ENCODE results near the gene AOC3. TPM values are rescaled to one million over a fixed set of nuclear protein-coding genes. Genes with fewer than 3 reads are reported as not detected.

AOC3 gene
- 100 to 1,000 TPM; 116 to 203 (median 162) TPM for polyA plus RNA-seq (ENCODE audit: insufficient read depth in 1 of 5, insufficient read length in 5 of 5, low replicate concordance in 1 of 5)
- long read RNA-seq, donor 1, full-length matches to known transcripts = 55 of 78 reads
- long read RNA-seq, donor 1, partial matches to known transcripts = 23 of 78 reads
- long read RNA-seq, donor 1, other reads (novel, unspliced or antisense) = 0 of 78 reads
- long read RNA-seq, donor 2, full-length matches to known transcripts = 13 of 13 reads
- long read RNA-seq, donor 2, partial matches to known transcripts = 0 of 13 reads
- long read RNA-seq, donor 2, other reads (novel, unspliced or antisense) = 0 of 13 reads
- long read RNA-seq, donor 3, full-length matches to known transcripts = 29 of 59 reads
- long read RNA-seq, donor 3, partial matches to known transcripts = 30 of 59 reads
- long read RNA-seq, donor 3, other reads (novel, unspliced or antisense) = 0 of 59 reads
- long read RNA-seq, donor 4, full-length matches to known transcripts = 29 of 34 reads
- long read RNA-seq, donor 4, partial matches to known transcripts = 5 of 34 reads
- long read RNA-seq, donor 4, other reads (novel, unspliced or antisense) = 0 of 34 reads
- long read RNA-seq, donor 5, full-length matches to known transcripts = 31 of 53 reads
- long read RNA-seq, donor 5, partial matches to known transcripts = 22 of 53 reads
- long read RNA-seq, donor 5, other reads (novel, unspliced or antisense) = 0 of 53 reads
- long read RNA-seq, donor 6, full-length matches to known transcripts = 57 of 124 reads
- long read RNA-seq, donor 6, partial matches to known transcripts = 67 of 124 reads
- long read RNA-seq, donor 6, other reads (novel, unspliced or antisense) = 0 of 124 reads
- long read RNA-seq, donor 7, full-length matches to known transcripts = 59 of 89 reads
- long read RNA-seq, donor 7, partial matches to known transcripts = 30 of 89 reads
- long read RNA-seq, donor 7, other reads (novel, unspliced or antisense) = 0 of 89 reads
- long read RNA-seq, donor 8, full-length matches to known transcripts = 15 of 15 reads
- long read RNA-seq, donor 8, partial matches to known transcripts = 0 of 15 reads
- long read RNA-seq, donor 8, other reads (novel, unspliced or antisense) = 0 of 15 reads

GRCh38 chr17:42850954-42851353 lies at the start of gene AOC3:
AOC3 (plus strand) TSS chr17:42851199; CDS start chr17:42851344, 145 bp downstream.
- peak; percentile 51 to 62 for DNase-seq

GRCh38 chr17:42803074-42803883 lies 47.7 kb upstream of the AOC3 start:
- DNase-seq = no peak

- no peak for DNase-seq
Observed at GRCh38 chr17:42804918-42805367, 46.1 kb upstream of the AOC3 start.

- DNase-seq = no peak
Observed at GRCh38 chr17:42806249-42806648, 44.8 kb upstream of the AOC3 start.

GRCh38 chr17:42809250-42809649 lies 41.7 kb upstream of the AOC3 start:
- DNase-seq = no peak

GRCh38 chr17:42814633-42815399 lies 36.2 kb upstream of the AOC3 start:
- DNase-seq = peak; percentile 51 to 57

GRCh38 chr17:42817866-42818265 lies 33.1 kb upstream of the AOC3 start:
- DNase-seq = no peak

- no peak for DNase-seq
Observed at GRCh38 chr17:42818379-42818778, 32.6 kb upstream of the AOC3 start.

- no peak for DNase-seq
Observed at GRCh38 chr17:42819939-42820535, 31.0 kb upstream of the AOC3 start.

- no peak for DNase-seq
Observed at GRCh38 chr17:42821176-42821575, 29.8 kb upstream of the AOC3 start.

GRCh38 chr17:42827472-42827871 lies 23.5 kb upstream of the AOC3 start:
- no peak for DNase-seq

GRCh38 chr17:42830971-42831370 lies 20.0 kb upstream of the AOC3 start:
- DNase-seq = no peak

- no peak for DNase-seq
Observed at GRCh38 chr17:42832213-42832933, 18.6 kb upstream of the AOC3 start.

GRCh38 chr17:42832934-42833766 lies 17.8 kb upstream of the AOC3 start, which contains the start of gene PSME3:
PSME3 (plus strand) TSS chr17:42833397; CDS start chr17:42833632, 235 bp downstream.
- DNase-seq = peak; percentile 89 to 90

- DNase-seq = no peak
Observed at GRCh38 chr17:42833767-42834422, 17.1 kb upstream of the AOC3 start.

- no peak for DNase-seq
Observed at GRCh38 chr17:42835732-42836131, 15.3 kb upstream of the AOC3 start.

GRCh38 chr17:42841975-42842685 lies 8.9 kb upstream of the AOC3 start:
- no peak for DNase-seq
